GM19239 (cell line): ENCODE data around the gene PPP1R2.
"Not testable (repeated sequence)": the region's sequence is repeated elsewhere in the genome, so short reads cannot be mapped to it uniquely, and the experiment has no call there.

Experiments used
- DNase-seq: peaks from one replicate; pipeline ENCODE4 v3.0.0; 2011; ENCODE audit warnings: low spot score; ENCODE audit not compliant: insufficient read length
- FAIRE-seq: peaks from 2 replicates; lab custom pipeline; 2011; peaks lifted over from hg19 to GRCh38; lab: Jason Lieb, UNC

PPP1R2 gene

DNA sequence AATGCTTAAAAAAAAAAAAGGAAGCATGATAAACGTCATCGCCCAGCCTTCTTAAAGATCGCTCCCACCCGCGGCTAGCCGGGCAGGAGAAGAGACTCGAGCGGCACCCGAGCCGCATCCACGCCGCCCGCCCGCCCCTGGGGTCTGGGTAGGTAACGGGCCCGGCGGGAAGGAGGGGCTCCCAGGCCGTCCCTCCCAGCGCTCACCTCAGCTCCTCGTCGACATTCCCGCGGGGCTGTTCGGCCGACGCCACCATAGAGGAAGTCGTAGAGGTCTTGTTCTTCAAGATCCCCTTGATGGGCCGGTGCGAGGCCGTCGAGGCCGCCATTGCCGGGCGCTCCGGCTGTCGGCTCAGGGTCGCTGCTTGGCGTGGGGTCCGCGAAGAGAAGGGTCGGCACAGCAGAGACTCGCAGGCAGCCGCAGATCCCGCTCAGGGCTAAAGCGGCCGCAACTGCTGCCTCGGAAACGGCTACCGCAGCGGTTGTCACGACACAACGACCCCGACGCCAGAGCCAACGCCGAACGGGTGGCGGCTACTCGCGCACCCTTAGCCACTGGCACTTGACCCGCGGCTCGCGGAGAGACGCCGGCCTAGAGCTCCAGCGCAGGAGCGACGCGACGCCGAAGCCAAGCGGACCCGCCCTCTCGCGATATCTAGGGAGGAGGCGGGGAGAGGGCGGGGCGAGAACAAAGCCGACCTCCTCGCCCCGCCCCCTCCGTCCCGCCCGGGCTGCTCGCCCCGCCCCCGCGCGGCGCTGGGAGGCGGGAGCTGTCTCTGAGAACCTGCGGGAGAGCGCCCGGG lies at the start of gene PPP1R2:
Gene PPP1R2, minus strand, starts transcription at position 628 of the 802 bp plus-strand sequence. Its CDS starts 300 bp downstream, at position 328.
- DNase-seq (peak; percentile 66), FAIRE-seq (peak; percentile 84)

DNA sequence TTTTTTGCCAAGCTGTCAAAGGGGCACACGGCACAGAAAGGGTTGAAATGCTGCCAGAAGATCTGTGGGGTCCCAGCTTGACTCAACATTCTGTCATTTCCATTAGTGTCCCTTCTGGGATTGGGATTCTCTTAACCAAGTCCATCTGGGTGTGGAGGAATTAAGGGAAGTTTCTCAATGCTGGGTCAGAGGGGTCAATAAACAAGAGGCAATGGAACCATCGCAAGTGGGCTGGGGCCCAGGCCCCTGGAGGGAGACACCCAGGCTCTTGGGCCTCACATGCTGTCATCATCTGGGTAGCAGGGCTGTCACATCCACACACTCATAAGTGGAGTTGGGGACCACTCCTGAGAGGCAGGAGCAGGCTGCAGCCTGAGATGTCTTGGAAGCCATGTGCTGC lies 48.7 kb upstream of the PPP1R2 start:
- no peak for FAIRE-seq
- no peak for DNase-seq

DNA sequence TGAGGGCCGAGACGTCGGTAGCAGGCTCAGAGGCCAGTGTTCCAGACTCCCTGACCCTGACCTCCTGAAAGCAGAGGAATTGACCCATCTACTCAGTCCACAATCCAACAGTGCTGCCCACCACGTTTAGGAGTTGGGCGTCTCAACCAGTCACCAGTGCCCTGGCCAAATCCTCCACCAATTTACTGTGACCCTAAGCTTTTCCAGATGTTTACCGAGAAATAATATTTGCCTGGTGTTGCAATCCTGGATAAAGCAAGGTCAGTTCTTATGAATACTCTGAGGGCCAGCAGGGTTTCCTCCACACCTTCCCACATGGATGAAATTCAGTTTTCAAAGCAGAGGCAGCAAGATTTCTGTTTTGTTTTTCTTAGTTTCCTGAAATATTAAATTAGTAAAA lies 48.1 kb upstream of the PPP1R2 start:
- DNase-seq = no peak
- FAIRE-seq = no peak

DNA sequence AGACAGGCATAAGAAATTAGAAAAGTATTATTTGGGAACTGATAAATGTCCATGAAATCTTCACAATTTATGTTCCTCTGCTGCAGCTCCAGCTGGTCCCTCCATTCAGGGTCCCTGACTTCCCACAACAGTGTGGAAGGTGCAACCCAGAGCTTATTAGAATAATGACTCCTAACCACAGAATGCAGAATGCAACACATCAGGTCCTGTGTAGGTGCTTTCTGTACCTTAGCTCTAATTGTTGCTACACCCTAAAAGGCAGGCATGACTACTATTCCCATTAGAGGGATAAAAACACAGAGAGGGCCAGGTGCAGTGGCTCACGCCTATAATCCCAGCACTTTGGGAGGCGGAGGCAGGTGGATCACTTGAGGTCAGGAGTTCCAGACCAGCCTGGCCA lies 47.3 kb upstream of the PPP1R2 start:
- not testable (repeated sequence) for DNase-seq, FAIRE-seq

DNA sequence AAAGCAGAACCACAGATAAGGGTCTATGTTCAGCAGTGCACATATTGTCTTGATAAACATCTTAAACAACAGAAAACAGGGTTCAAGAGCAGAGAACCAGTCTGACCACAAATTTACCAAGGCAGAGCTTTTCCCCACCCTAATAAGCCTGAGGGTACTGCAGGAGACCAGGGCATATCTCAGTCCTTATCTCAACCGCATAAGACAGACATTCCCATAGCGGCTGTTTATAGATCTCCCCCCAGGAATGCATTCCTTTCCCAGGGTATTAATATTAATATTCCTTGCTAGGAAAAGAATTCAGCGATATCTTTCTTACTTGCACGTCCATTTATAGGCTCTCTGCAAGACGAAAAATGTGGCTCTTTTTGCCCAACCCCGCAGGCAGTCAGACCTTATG lies 46.7 kb upstream of the PPP1R2 start:
- DNase-seq, FAIRE-seq: not testable (repeated sequence)

DNA sequence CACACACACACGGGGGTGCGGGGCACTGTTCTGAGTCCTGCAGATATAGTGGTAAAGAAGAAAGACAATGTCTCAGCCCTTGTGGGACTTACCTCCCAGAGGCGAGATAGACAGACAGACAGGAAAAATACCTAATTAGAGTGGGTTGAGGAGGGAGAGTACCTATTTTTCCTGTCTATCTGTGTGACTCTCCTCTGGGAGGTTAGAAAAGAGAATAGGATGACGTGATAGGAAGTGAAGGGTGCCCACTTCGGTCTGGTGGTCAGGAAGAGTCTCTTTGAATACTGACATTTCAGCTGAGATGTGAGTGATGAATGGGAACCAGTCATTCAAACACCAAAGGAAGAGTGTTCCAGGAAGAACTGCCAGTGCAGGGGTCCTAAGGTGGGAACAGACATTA lies 44.7 kb upstream of the PPP1R2 start:
- DNase-seq = no peak
- FAIRE-seq = no peak

DNA sequence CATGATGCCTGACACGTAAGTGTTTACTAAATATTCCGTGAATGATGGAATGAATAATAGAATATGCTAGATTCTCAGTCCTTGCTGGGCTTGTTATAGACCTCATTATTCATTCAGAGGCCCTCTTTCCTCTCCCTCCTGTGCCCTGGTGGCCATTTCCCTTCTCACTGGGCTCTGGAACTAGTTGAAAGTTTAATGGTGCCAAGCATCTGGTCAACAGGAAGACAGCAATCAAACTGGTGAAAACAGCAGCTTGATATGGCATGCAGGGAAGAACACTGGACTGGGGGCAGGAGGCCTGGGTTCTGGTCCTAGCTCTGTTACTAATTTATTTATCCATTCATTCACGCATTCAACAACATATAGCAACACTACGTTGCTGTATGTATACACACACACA lies 44.3 kb upstream of the PPP1R2 start:
- DNase-seq = no peak
- no peak for FAIRE-seq

DNA sequence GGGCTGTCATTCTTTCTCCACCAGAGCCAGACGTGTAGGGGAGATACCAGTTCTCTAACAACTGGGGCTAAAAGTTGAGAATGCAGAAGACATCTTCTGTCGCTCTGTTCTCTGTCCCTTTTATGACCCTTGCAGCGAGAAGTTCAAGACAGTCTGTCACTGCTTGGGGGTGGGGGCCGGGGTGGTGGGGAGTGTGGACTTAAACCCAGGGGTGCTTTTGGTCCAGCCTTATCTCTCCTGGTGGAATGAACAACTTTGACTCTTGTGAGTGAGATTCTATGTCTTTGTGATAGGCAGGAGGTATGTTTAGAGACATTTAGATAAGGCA lies 41.4 kb upstream of the PPP1R2 start:
- no peak for FAIRE-seq
- DNase-seq = no peak

DNA sequence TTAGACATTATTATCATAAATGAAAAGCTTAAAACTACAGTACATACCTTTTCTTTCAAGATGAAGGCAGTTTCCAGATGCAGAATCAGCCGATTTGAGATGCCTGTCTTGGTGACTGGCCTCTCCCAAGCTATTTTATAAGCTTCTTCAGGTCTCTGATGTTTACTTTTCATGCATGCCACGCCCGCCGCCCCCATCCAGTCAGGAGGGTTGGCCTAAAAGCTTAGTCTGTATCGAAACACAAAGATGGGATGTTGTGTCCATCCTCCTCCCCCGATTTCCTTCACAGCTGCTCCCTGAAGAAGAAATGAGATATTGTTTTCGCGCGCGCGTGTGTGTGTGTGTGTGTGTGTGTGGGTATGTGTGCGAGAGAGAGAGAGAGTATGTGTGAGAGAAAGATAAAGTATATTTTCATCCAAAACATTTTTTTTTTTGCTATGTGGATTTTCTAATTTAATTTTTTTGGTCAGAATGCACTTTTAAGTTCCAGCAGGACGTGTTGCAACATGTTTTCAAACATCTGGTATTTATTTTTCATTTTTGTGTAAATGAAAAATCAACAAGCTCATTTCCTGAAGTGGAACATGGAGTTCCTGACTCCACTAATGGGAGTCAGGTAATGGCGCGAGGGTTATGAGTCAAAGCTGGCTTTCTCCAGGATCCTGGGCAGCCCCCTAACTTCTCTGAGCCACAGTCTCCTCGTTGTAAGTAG lies 40.9 kb upstream of the PPP1R2 start, which contains the start of gene APOD:
Gene APOD, minus strand, starts transcription at position 110 of the 712 bp plus-strand sequence. CDS start 4,479 bp downstream, outside the sequence.
- DNase-seq (no peak), FAIRE-seq (no peak)

DNA sequence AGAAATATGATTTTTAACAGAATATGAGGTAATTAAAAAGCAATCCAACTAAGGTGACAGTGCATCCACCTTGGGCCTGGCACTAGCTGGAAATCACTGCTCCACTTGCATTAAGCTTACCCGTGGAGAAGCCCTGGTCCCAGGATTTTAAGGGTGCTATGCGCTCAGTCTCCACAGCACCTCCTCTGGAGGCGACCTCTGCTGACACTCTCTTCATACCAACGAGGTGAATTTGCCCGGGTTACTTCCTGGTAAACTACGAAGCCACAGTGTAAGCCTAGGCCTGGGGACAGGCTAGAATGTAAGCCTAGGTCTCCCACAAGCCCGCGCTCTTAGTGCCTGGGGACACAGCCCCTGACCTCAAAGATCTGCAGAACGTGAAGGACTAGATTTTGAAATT lies 39.8 kb upstream of the PPP1R2 start:
- DNase-seq (no peak), FAIRE-seq (no peak)

DNA sequence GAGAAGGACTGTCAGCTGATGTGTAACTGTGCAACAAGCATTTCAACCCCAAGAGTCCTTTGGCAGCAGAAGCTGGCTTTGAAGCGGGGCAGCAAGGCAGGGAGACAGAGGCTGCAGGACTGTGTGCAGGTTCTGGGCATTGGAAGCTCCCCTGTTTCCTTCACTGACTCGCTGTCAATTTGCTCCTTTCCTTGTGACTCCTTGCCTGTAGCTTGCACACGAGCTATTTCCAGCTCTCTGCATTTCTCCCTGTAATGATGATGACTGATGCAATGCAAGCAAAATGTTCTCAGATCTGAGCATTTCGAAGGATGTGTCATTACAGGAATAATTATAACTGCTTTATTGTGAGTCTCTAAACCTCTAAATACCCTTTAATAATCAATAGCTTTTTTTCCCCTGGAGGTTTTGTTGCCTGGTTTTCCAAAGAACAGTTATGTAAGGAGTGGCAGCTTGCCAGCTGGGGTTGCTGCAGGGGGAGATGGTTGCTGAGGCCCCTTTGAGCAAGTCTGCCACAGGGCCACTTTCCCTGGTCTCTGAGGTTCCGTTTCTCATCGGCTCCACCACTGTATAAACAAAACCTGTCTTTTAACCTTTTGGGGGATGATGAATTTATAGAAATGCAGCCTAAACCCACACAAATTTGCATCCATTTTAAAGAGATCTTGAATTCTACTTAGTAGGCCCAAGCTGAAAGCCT lies 37.8 kb upstream of the PPP1R2 start:
- FAIRE-seq (no peak), DNase-seq (no peak)

DNA sequence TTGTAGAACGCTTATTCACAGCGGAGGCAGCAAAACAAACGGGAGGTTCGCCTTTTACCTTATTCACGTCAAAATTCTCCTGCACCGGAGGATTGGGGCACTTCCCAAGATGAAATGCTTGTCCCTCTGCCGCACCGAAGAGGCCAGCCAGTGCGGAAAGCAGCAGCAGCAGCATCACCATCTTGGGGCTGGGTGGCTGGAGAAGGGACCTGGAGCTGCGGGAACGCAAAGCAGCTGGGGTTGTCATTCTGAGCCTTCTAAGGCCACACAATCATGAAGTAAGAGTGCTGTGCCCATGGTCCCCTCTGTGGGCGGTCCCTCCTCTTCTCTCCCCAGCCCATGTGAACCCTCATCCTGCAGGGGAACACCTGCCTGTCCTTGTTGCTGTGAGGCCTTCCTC lies 36.2 kb upstream of the PPP1R2 start:
- FAIRE-seq (no peak), DNase-seq (no peak)

DNA sequence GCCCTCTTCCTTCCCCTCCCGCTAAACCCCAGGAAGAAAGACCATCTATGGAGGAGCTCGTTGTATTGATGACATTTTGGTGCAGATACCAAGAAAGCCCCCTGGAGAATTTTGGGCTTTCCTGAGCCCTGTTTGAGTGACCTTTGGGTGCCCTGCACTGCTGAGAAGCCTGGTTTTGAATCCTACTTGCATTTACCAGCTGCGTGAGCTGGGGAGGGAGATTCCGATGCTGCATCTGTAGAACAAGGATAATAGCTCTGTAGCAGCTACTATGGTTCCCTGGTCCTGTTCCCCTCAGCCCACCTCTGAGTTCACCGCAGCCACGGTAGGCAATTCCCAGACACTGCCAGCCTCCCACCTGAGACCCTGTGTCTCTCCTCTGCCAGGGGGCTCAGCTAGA lies 35.4 kb upstream of the PPP1R2 start:
- FAIRE-seq (no peak), DNase-seq (no peak)

DNA sequence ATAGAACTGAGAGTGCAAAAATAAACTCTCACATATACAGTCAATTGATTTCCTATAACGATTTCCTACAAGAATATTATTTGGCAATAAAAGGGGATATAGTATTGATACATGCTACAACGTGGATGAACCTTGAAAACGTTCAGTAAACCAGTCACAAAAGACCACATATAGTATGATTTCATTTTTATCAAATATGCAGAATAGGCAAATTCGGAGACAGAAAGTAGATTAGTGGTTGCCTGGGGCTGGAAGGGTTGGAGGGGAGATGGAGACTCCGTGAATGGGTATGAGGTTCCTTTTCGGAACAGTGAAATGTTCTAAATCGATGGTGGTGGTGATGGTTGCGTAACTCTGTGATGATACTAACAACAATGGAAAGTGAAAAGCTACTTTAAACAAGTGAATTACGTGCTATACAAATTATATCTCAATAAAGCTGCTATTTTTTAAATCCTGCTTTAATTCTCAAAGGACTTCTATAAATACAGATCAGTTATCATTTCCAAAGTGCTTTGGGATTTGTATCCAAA lies 34.6 kb upstream of the PPP1R2 start:
- FAIRE-seq = no peak

DNA sequence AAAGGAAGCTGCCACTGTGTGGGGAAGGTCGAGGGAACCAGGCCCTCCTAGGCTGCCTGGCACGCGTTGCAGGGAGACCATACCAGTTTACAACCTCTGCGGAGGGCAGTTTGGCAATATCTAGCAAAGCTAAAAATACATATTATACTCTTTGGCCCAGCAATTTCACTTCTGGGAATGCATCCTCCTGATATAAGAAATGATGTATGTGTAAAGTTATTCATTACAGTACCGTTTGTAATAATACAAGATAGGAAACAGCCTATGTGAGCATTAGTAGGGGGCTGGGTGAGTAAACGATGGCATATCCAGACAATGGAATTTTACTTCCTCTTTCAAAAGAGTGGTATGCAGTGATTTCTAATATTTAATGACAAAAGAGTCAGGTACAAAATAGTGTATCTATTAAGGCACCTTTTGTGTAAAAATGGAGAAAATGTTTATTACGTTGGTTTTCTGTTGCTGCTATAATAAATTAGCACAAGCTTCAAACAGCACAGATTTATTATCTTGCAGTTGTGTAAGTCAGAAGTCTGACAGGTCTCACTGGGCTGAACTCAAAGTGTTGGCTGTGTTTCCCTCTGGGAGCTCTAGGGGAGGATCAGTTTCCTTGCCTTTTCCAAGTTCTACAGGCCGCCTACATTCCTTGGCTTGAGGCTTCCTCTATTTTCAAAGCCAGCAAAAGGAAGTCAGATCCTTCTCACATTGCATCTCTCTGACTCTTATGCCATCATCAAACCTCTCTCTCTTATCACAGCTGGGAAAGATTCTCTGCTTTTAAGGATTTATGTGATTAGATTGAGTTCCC lies 31.6 kb upstream of the PPP1R2 start:
- no peak for DNase-seq
- no peak for FAIRE-seq

More for the DNA sequence above, 34.6 kb upstream of the PPP1R2 start:
- no peak for DNase-seq

DNA sequence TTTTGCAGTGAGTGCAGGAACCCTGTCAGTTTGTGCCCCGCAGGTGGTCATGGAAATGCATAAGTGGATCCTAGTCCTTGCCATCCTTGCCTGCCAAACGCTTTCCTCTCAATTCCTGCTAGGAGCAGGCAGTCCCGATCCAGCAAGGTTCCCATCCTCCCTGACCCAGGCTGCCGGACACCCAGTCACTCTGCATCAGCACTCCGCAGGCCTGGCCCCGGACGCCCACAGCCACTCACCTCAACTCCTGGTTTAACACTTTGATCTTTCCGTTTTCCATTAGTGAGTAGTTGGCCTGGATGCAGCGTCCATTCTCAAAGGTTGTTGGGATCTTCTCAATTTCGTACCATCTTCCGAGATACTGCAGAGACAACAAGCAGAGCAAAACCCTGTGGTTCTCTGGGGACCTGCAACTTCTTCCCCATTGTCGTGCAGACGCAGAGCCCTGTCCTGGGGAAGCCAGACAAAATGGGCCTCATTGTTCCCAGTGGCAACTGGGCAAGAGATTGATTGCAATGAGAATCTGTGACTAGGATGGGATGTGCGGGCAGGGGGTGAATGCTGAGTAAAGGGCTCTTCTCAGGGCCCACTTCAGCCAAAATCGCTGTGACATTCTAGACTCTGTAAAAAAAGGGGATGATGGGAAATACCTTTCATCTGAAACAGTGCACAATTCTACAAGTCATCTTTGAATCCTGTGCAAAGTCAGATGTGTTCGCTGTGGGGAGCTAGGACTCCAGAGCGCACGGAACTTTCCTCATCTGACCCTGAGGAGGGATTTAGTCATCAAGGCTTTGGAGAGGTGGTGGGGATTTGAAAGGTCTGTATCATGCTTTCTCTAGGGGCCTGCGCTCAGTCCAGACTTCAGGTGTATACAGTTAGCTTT lies 30.7 kb upstream of the PPP1R2 start:
- no peak for FAIRE-seq

DNA sequence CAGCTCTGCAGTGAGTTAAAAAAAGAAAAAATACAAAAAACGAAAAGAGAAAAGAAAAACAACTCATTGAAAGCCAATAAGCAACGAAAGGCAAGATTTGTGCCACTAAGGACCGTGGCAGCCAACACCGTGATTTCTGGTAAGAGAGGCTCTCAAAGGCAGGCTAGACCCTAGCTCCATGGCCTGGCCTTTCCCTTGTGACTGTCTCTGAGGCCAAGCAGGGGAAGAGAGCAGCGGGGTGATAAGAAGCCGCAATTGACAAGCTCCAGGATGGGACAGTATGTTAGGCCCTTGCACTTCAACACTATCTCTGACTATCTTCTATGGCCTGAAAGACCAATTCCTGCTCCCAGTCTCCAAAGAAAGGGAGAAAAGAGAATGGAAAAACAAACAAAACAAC lies 28.2 kb upstream of the PPP1R2 start:
- FAIRE-seq (no peak), DNase-seq (no peak)

More for the DNA sequence above, 30.7 kb upstream of the PPP1R2 start:
- DNase-seq = no peak

DNA sequence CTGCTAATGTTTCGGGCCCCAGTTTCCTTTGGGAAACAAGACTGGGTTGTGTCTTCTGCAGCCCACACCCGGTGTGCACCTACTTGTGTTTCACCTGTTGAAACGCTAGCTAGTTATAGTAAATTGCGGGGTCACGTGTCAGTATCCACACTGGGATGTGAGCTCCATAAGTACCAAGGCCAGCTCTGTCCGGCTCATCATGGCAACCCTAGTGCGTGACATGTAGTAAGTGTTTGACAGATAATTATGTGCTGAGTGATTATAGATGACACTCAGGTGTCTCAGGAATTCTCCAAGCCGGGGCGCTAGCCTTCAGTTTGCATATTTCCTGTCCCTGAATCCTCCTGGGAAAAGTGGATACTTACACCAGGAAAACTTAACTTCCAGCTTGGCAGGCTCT lies 27.8 kb upstream of the PPP1R2 start:
- DNase-seq (no peak), FAIRE-seq (no peak)

DNA sequence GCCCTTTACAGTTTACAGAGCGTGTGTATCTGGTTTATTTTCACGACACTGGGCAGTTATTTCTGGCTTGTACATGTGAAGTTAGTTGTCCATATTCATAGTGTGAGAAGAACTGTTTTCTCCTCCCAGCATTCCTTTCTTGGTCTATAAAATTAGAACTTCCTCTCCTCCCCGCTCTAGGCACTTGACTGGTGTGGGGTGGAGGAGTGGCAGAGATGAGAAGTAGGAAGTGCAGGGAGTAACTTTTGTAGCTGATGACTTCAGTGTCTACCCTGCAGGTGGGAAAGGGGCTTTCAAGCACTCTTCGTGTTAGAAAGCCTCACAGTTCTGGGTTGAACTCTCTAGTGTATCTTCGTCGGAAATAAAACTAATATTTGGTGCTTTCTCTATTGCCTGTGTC lies 27.2 kb upstream of the PPP1R2 start:
- FAIRE-seq (no peak), DNase-seq (no peak)
